ENCODE measurements around the gene ZFR2.

Gene ZFR2

GRCh38 chr19:3801412-3802096 lies 67.3 kb downstream of the ZFR2 start:
- peaks cover 35% of the 10 kb centered on the region for H3K4me1 Mint-ChIP-seq
- no peak overlapping the region for H3K27ac Mint-ChIP-seq
- H3K4me3 Mint-ChIP-seq: peak overlapping the region; percentile 63

DNA sequence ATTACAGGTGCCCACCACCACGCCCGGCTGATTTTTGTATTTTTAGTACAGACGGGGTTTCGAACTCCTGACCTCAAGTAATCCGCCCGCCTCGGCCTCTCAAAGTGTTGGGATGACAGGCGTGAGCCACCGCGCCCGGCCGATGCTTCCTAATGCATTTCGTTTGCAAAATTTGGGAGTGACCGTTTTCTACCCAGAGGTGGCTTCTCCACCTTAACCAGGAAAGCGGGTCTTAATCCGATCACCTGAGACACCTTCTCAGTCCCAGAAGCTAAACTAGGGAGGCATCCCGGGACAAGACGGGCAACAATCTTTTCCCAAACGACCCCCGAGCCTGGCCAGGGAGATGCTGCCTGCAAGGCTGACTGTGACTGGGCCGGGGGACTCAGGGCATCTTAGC lies 67.8 kb downstream of the ZFR2 start:
- peaks cover 35% of the 10 kb centered on the region for H3K4me1 Mint-ChIP-seq
- H3K27ac Mint-ChIP-seq: no peak overlapping the region

More at GRCh38 chr19:3801412-3802096, 67.3 kb downstream of the ZFR2 start:
- Mint-ChIP-seq H3K9me3 (peaks cover 5% of the 10 kb centered on the region), H3K27me3 (no peaks in the 10 kb centered on the region), H3K36me3 (peaks cover 2% of the 10 kb centered on the region)

GRCh38 chr19:3798137-3798536 lies 70.7 kb downstream of the ZFR2 start:
- Mint-ChIP-seq H3K27ac (peak overlapping the region; percentile 15), H3K27me3 (no peaks in the 10 kb centered on the region), H3K36me3 (peaks cover 2% of the 10 kb centered on the region), H3K4me1 (peaks cover 25% of the 10 kb centered on the region), H3K4me3 (peak overlapping the region; percentile 71), H3K9me3 (peaks cover 5% of the 10 kb centered on the region)

More for the DNA sequence above, 67.8 kb downstream of the ZFR2 start:
- H3K27me3 Mint-ChIP-seq: no peaks in the 10 kb centered on the region
- peaks cover 5% of the 10 kb centered on the region for H3K9me3 Mint-ChIP-seq
- H3K4me3 Mint-ChIP-seq: no peak overlapping the region
- H3K36me3 Mint-ChIP-seq: peaks cover 2% of the 10 kb centered on the region

DNA sequence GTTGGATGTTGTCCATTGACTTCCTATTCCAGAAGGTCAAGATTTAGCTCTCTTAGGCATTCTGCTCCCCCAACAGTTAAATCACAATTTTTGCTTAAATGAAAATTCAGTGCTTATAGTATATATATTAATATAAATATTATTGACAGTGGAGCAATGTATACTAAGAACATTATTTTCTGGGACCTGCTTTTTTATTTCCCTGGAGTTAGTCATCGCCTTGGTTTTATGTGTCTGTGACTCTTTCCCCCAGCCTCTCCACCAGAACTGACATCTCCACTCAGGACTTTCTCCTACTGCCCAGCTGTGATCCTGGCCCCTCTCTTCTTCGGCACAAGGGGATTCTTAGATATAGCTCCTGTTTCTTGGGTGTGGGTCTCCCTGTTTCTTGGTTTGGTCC lies 72.5 kb downstream of the ZFR2 start:
- Mint-ChIP-seq H3K27ac (no peak overlapping the region), H3K9me3 (peaks cover 5% of the 10 kb centered on the region), H3K4me1 (peaks cover 20% of the 10 kb centered on the region), H3K36me3 (peaks cover 4% of the 10 kb centered on the region), H3K27me3 (no peaks in the 10 kb centered on the region), H3K4me3 (no peak overlapping the region)

GRCh38 chr19:3793799-3794198 lies 75.0 kb downstream of the ZFR2 start:
- H3K4me3 Mint-ChIP-seq: no peak overlapping the region
- peak overlapping the region; percentile 31 for H3K27ac Mint-ChIP-seq
- H3K27me3 Mint-ChIP-seq: no peaks in the 10 kb centered on the region
- peaks cover 4% of the 10 kb centered on the region for H3K36me3 Mint-ChIP-seq
- H3K9me3 Mint-ChIP-seq: peaks cover 5% of the 10 kb centered on the region
- H3K4me1 Mint-ChIP-seq: peaks cover 10% of the 10 kb centered on the region

DNA sequence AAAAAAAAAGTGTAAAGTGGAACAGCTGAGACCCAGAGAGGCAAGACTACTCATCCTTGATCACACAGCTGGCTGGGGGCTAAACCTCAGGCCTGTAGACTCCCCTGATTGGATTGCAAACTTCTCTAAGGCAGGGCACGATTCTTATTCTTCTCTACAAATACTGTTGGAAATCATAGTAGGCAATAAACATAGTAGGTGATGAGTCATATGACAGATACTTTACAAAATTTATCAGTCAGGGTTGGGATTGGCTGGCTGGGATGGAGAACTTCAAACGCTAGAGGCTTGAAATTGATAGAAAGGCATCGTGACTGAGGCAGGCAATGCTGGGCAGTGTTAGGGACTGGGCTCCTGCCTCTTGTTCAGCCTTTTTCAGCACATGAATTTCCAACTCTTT lies 76.7 kb downstream of the ZFR2 start:
- peaks cover 4% of the 10 kb centered on the region for H3K4me1 Mint-ChIP-seq
- peaks cover 5% of the 10 kb centered on the region for H3K9me3 Mint-ChIP-seq
- no peaks in the 10 kb centered on the region for H3K27me3 Mint-ChIP-seq
- H3K36me3 Mint-ChIP-seq: peaks cover 4% of the 10 kb centered on the region
- peak overlapping the region; percentile 41 for H3K27ac Mint-ChIP-seq
- H3K4me3 Mint-ChIP-seq: no peak overlapping the region

DNA sequence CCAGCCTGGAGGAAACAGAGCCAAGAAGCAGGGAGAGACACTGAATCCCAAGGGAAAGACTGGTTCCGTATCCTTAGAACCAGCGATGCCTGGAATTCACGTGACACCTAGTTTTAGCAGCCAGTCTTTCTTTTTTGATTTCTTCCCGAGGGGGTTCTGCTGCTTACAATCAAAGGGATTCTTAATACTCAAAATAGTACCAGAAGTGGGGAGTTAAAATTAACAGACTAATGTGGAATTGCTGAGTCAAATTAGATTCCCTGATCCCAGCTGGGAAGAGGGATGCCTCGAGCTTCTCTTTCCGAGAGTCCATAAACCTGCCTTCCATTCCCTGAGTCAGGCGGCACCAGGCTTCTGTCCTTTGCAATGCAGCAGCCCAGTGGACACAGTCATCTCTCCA lies 77.9 kb downstream of the ZFR2 start:
- Mint-ChIP-seq H3K9me3 (no peaks in the 10 kb centered on the region), H3K27me3 (no peaks in the 10 kb centered on the region), H3K4me1 (peaks cover 4% of the 10 kb centered on the region), H3K36me3 (peaks cover 2% of the 10 kb centered on the region), H3K27ac (no peak overlapping the region), H3K4me3 (no peak overlapping the region)

GRCh38 chr19:3790209-3790734 lies 78.6 kb downstream of the ZFR2 start:
- Mint-ChIP-seq H3K27me3 (no peaks in the 10 kb centered on the region), H3K4me1 (peaks cover 4% of the 10 kb centered on the region), H3K36me3 (peaks cover 2% of the 10 kb centered on the region), H3K4me3 (no peak overlapping the region), H3K9me3 (no peaks in the 10 kb centered on the region), H3K27ac (no peak overlapping the region)

DNA sequence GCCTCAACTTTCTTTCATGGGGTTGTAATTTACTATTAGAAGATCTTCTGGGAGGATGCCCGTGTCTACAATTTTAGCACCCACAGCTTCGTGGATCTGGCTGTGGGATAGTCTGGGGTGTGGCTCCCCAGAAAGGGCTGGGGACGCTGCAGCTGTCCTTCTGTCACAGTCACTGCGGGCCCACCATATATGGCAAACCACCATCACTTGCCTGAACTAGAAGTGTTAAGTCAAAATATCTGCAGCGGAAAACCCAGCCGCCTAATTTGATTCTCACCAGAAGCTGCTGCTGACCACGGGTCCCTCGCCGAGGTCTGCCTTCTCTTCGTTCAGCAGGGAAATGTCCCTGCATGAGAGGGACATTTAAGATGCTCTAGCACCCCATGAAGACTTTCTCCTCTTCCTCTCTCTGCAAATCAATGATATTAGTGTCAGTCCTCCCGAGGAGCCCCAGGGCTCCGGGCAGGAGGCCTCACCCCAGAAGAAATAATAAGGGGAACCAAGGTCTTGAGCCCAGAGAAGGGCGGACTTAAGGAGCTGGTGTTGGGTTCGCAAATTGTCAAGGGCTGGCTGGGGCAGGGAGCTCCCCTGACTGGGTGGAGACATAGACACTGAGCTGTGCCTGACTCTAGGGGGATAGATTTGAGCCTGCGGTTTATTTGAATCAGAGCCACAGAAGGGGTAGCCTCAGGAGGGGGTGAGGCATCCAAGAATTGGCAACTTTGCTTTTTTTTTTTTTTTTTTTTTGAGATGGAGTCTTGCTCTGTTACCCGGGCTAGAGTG lies 79.7 kb downstream of the ZFR2 start:
- H3K9me3 Mint-ChIP-seq: no peaks in the 10 kb centered on the region
- no peak overlapping the region for H3K27ac Mint-ChIP-seq

GRCh38 chr19:3785938-3786824 lies 82.7 kb downstream of the ZFR2 start, which contains the start of gene MATK:
Gene MATK, minus strand, starts transcription at chr19:3786381. Its CDS starts 1,246 bp downstream, at chr19:3785135.
- H3K36me3 Mint-ChIP-seq: peaks cover 12% of the 10 kb centered on the region
- H3K4me1 Mint-ChIP-seq: peaks cover 12% of the 10 kb centered on the region
- no peaks in the 10 kb centered on the region for H3K9me3 Mint-ChIP-seq
- H3K4me3 Mint-ChIP-seq: peak within 1 kb of the TSS; percentile 83
- no peaks in the 10 kb centered on the region for H3K27me3 Mint-ChIP-seq
- peak within 1 kb of the TSS; percentile 35 for H3K27ac Mint-ChIP-seq

More for the DNA sequence above, 79.7 kb downstream of the ZFR2 start:
- peaks cover 2% of the 10 kb centered on the region for H3K36me3 Mint-ChIP-seq
- H3K27me3 Mint-ChIP-seq: no peaks in the 10 kb centered on the region
- no peak overlapping the region for H3K4me3 Mint-ChIP-seq
- peaks cover 9% of the 10 kb centered on the region for H3K4me1 Mint-ChIP-seq

DNA sequence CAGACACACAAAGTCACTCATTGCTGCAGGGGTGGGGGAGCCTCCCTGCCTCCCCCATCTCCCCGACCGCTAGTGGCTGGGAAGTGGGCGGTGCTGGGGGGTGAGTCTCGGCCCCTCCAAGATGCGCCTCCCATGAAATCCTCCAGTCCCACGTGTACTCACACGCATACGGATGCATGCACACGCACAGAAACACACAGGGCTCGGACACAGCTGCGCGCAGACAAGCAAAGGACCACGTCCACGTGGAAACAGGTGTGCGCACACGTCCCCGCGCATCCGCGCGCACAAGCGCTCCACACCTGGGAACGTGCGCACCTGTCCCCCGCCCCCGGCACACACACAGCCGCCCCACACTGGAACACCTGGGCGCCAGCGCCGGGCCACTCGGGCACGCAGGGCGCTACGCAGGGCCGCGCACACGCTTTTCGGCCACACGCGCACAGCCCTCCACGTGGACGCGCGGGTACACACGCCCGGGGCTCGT lies 83.3 kb downstream of the ZFR2 start:
- Mint-ChIP-seq H3K9me3 (no peaks in the 10 kb centered on the region), H3K4me3 (peak overlapping the region; percentile 83), H3K27me3 (no peaks in the 10 kb centered on the region), H3K27ac (peak overlapping the region; percentile 35), H3K4me1 (peaks cover 9% of the 10 kb centered on the region), H3K36me3 (peaks cover 12% of the 10 kb centered on the region)

GRCh38 chr19:3784607-3785450 lies 84.0 kb downstream of the ZFR2 start:
- H3K4me1 Mint-ChIP-seq: peaks cover 7% of the 10 kb centered on the region
- H3K27ac Mint-ChIP-seq: no peak overlapping the region
- H3K4me3 Mint-ChIP-seq: peak overlapping the region; percentile 83
- H3K27me3 Mint-ChIP-seq: no peaks in the 10 kb centered on the region
- peaks cover 12% of the 10 kb centered on the region for H3K36me3 Mint-ChIP-seq
- no peaks in the 10 kb centered on the region for H3K9me3 Mint-ChIP-seq

DNA sequence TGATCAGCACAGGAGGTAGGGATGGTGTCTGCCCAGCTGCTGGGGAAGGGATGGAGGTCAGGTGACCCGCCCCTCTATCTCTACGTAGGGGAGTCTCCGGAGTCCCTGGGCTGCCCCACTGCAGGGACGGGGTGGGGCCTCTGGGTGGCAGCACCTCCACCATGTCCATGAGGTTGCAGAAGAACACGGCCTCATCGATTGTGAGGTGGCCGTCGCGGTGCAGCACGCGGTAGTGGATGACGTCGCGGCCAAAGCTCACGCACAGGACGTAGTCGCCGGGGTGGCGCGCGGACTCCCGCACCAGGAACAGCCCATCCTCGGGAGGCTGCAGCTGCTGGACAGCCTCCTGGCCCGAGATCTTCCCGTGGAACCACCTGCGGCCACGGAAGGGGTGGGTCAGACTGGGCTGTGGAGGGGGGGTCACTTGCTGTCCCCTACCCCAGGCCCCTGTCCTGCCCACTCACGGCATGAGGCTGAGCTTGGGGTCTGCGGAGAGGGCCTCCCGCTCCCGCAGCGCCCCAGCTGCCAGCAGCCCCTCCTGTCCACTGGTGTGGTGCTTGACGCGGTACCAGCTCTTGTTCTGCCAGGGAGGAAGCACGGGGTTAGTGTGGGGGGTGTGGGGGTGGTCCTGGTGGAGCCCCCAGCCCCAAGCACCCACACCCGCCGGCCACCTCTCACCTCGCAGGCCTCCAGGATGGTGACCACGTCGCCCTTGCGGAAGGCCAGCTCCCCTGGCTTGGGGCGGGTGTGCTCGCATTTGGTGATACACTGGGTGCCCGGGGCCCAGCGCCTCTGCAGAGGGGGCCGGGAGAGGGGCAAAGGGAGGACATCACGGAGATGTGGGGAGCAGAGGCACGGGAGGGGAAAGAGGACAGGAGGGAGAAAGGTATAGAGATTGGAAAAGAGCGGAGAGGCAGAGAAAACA lies 84.9 kb downstream of the ZFR2 start:
- no peaks in the 10 kb centered on the region for H3K27me3 Mint-ChIP-seq
- H3K4me3 Mint-ChIP-seq: peak overlapping the region; percentile 83
- H3K9me3 Mint-ChIP-seq: no peaks in the 10 kb centered on the region
- no peak overlapping the region for H3K27ac Mint-ChIP-seq
- peaks cover 7% of the 10 kb centered on the region for H3K4me1 Mint-ChIP-seq
- H3K36me3 Mint-ChIP-seq: peaks cover 12% of the 10 kb centered on the region

Data from activated naive CD4-positive, alpha-beta T cell treated with anti-CD3 and anti-CD28 coated beads, Interleukin-2, amount 50 U/mL, for 24 hours (primary cell).